ENCODE results near the gene PRAC1. TPM values are rescaled to one million over a fixed set of nuclear protein-coding genes. Genes with fewer than 3 reads are reported as not detected.

PRAC1 gene
- total and polyA plus RNA-seq, 2 experiments from 2014 or later: not detected

GRCh38 chr17:48749621-48750553 is 27.6 kb upstream of the PRAC1 start:
- DNase-seq (ENCODE audit: low read depth in 1 of 2, low spot score in 1 of 2): no peak

GRCh38 chr17:48748718-48749566 is 26.6 kb upstream of the PRAC1 start:
- no peaks in the 10 kb centered on the region for H3K36me3 ChIP-seq
- DNase-seq (ENCODE audit: low read depth in 1 of 2, low spot score in 1 of 2): no peak
- peaks cover 100% of the 10 kb centered on the region for H3K27me3 ChIP-seq
- no peaks in the 10 kb centered on the region for H3K4me1 ChIP-seq (ENCODE audit: low read depth)
- H3K4me3 ChIP-seq: no peak overlapping the region
- H3K9me3 ChIP-seq (ENCODE audit: low read depth): no peaks in the 10 kb centered on the region
- no peak for TF ChIP-seq CTCF (IDR thresholded peaks at IDR 0.05; ENCODE audit: low read depth, low read length)
- H3K27ac ChIP-seq: no peak overlapping the region

More at GRCh38 chr17:48749621-48750553, 27.6 kb upstream of the PRAC1 start:
- no peaks in the 10 kb centered on the region for H3K36me3 ChIP-seq
- no peak overlapping the region for H3K4me3 ChIP-seq
- no peak overlapping the region for H3K27ac ChIP-seq
- peaks cover 100% of the 10 kb centered on the region for H3K27me3 ChIP-seq
- no peak for TF ChIP-seq CTCF (IDR thresholded peaks at IDR 0.05; ENCODE audit: low read depth, low read length)
- no peaks in the 10 kb centered on the region for H3K9me3 ChIP-seq (ENCODE audit: low read depth)
- H3K4me1 ChIP-seq (ENCODE audit: low read depth): no peaks in the 10 kb centered on the region

GRCh38 chr17:48747445-48748363 is 25.4 kb upstream of the PRAC1 start:
- peaks cover 100% of the 10 kb centered on the region for H3K27me3 ChIP-seq

GRCh38 chr17:48746916-48747444 is 24.7 kb upstream of the PRAC1 start:
- TF ChIP-seq CTCF (IDR thresholded peaks at IDR 0.05; ENCODE audit: low read depth, low read length): no peak
- DNase-seq (ENCODE audit: low read depth in 1 of 2, low spot score in 1 of 2): no peak
- no peaks in the 10 kb centered on the region for H3K36me3 ChIP-seq
- no peak overlapping the region for H3K27ac ChIP-seq
- no peaks in the 10 kb centered on the region for H3K9me3 ChIP-seq (ENCODE audit: low read depth)
- H3K27me3 ChIP-seq: peaks cover 100% of the 10 kb centered on the region
- no peak overlapping the region for H3K4me3 ChIP-seq
- no peaks in the 10 kb centered on the region for H3K4me1 ChIP-seq (ENCODE audit: low read depth)

More at GRCh38 chr17:48747445-48748363, 25.4 kb upstream of the PRAC1 start:
- H3K27ac ChIP-seq: no peak overlapping the region
- no peaks in the 10 kb centered on the region for H3K36me3 ChIP-seq
- DNase-seq (ENCODE audit: low read depth in 1 of 2, low spot score in 1 of 2): no peak
- no peaks in the 10 kb centered on the region for H3K4me1 ChIP-seq (ENCODE audit: low read depth)
- no peaks in the 10 kb centered on the region for H3K9me3 ChIP-seq (ENCODE audit: low read depth)
- no peak overlapping the region for H3K4me3 ChIP-seq
- no peak for TF ChIP-seq CTCF (IDR thresholded peaks at IDR 0.05; ENCODE audit: low read depth, low read length)

Data from cardiac muscle cell (in vitro differentiated cells and primary cell).